GM23338 (cell line): ENCODE results near the gene PNLIPRP2. TPM values are rescaled to one million over a fixed set of nuclear protein-coding genes. Genes with fewer than 3 reads are reported as not detected.

Experiments
- CREB1 ChIP-seq: fragments of 250-450 bp; sonication (Bioruptor Pico); IDR thresholded peaks from 2 replicates; pipeline ENCODE4 v1.5.0; 2020; ENCODE audit warnings: low read depth, mild to moderate bottlenecking, moderate library complexity
- CTCF ChIP-seq, 2 experiments: fragments of 200-600 bp in 1 of 2; sonication (generic) in 1 of 2; conservative IDR thresholded peaks; 2 replicates each; pipeline versions ENCODE4 v1.5.1 to v1.6.1; 2016 to 2017; ENCODE audit warnings: antibody characterized with exemption in 2 of 2, low read depth in 2 of 2, mild to moderate bottlenecking in 2 of 2, moderate library complexity in 1 of 2
- ETS1 ChIP-seq: IDR thresholded peaks from 2 replicates; pipeline ENCODE4 v1.6.1; 2016; ENCODE audit warnings: antibody characterized with exemption
- EZH2 ChIP-seq: fragments of 200-600 bp; sonication (generic); IDR thresholded peaks from one replicate; pipeline ENCODE4 v1.8.0; 2017; ENCODE audit warnings: antibody characterized with exemption, mild to moderate bottlenecking, low read depth; ENCODE audit not compliant: unreplicated experiment
- EZH2phosphoT487 ChIP-seq: fragments of 200-600 bp; sonication (generic); IDR thresholded peaks from one replicate; pipeline ENCODE4 v1.8.1; 2018; ENCODE audit warnings: antibody characterized with exemption; ENCODE audit not compliant: unreplicated experiment
- NANOG ChIP-seq: IDR thresholded peaks from 2 replicates; pipeline ENCODE4 v1.6.1; 2016; ENCODE audit warnings: antibody characterized with exemption, borderline replicate concordance
- POLR2AphosphoS5 ChIP-seq: IDR thresholded peaks from 2 replicates; pipeline ENCODE4 v1.6.1; 2016; ENCODE audit warnings: antibody characterized with exemption, low read depth
- STAT1 ChIP-seq: IDR thresholded peaks from one replicate; pipeline ENCODE4 v1.6.1; 2016; ENCODE audit warnings: antibody characterized with exemption; ENCODE audit not compliant: unreplicated experiment
- ZNF331 ChIP-seq: fragments of 250-450 bp; sonication (Bioruptor Pico); IDR thresholded peaks from 2 replicates; pipeline ENCODE4 v1.5.0; 2020; ENCODE audit warnings: low read depth, mild to moderate bottlenecking, moderate library complexity
- ZNF462 ChIP-seq: fragments of 250-450 bp; sonication (Bioruptor Pico); IDR thresholded peaks from 2 replicates; pipeline ENCODE4 v1.5.0; 2020; ENCODE audit warnings: mild to moderate bottlenecking, moderate library complexity
- polyA plus RNA-seq: library from polyadenylated mRNA; unstranded; fragments of >200 nt; fragmentation: Nextera tagmentation; extraction: Ambion mirVana; gene quantifications from 2 replicates; pipeline ENCODE4 v1.2.1, GENCODE V29; 2016
- total RNA-seq: library from RNA; depleted of rRNA; stranded (reverse); fragments of >200 nt; shearing (Covaris generic); gene quantifications from 2 replicates; pipeline ENCODE4 v1.2.3, GENCODE V29; 2014

Gene PNLIPRP2
- total and polyA plus RNA-seq, 2 experiments from 2014 or later = 0.24 TPM; not detected in 1

- TF ChIP-seq ZNF462 (no peak), NANOG (no peak), EZH2 (no peak), CREB1 (CRISPR knock-in tag) (no peak), POLR2AphosphoS5 (no peak), ZNF331 (CRISPR knock-in tag) (no peak), CTCF (conservative IDR thresholded peaks at IDR 0.05; ENCODE audit: low read depth in 2 of 2) (no peak), STAT1 (no peak), EZH2phosphoT487 (no peak), ETS1 (no peak)
These were observed 5.5 kb upstream of the PNLIPRP2 start (continued) for GRCh38 chr10:116615199-116615776.
